Epithelial cell of proximal tubule (primary cell): Measurements from ENCODE around the gene THAP7. TPM values are rescaled to one million over a fixed set of nuclear protein-coding genes. Genes with fewer than 3 reads are reported as not detected.
A peak's percentile ranks its signal among the peaks of the same experiment; 100 is the strongest.

ENCODE experiments used
- DNase-seq: peaks from one replicate; pipeline ENCODE4 v3.0.0-alpha.2; 2011; ENCODE audit warnings: low read depth
- H3K4me3 ChIP-seq: 2 replicates; pipeline ENCODE4 v1.5.1; 2011; ENCODE audit warnings: low read depth, mild to moderate bottlenecking, low read length
- total RNA-seq: library from RNA; depleted of rRNA; stranded (reverse); fragments of >200 nt; gene quantifications from 2 replicates; pipeline ENCODE4 v1.2.3, GENCODE V29; 2015
- TF ChIP-seq, protein P1 (sequence below): conservative IDR thresholded peaks from 2 replicates; pipeline ENCODE4 v1.5.1; 2012; ENCODE audit warnings: low read depth, mild to moderate bottlenecking, low read length

The THAP7 gene
- total RNA-seq, 1 donor from 2014 or later, result 24.6 TPM

DNA sequence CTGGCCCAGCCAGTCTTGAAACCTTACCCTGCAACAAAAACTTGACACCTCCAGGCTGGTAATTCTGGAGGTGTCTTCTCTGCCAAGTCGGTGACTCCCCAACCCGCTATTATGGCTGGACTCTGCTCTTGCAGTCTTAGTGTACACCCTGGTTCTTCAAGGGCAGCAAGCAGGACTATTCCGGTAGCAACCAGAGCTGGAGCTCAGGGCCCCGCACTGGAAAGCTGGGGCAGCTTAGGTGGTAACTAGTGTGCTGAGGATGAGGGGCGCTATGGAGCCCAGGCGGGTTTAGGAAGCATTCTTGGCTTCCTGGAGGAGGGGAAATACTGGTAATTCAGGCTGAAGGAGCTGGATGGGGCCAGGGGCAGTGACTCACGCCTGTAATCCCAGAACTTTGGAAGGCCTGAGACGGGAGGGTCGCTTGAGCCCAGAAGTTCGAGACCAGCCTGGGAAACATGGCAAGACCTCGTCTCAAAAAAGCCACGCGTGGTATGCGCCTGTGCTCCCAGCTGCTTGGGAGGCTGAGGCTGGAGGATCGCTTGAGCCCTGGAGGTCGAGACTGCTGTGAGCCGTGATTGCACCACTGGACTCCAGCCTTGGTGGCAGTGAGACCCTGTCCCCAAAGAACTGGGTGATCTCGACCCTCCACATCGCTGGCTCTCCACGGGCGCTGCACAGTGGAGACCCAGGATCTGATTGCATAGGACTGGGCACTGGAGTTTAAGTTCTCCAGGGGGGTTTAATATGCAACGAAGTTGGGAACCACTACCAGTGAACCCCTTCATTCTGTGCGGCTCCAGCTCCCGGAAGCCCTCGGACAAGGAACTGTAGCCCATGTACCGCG is 45.4 kb downstream of the THAP7 start:
- DNase-seq, result no peak
- peak overlapping the region; percentile 80 for H3K4me3 ChIP-seq
- TF ChIP-seq, protein P1, sequence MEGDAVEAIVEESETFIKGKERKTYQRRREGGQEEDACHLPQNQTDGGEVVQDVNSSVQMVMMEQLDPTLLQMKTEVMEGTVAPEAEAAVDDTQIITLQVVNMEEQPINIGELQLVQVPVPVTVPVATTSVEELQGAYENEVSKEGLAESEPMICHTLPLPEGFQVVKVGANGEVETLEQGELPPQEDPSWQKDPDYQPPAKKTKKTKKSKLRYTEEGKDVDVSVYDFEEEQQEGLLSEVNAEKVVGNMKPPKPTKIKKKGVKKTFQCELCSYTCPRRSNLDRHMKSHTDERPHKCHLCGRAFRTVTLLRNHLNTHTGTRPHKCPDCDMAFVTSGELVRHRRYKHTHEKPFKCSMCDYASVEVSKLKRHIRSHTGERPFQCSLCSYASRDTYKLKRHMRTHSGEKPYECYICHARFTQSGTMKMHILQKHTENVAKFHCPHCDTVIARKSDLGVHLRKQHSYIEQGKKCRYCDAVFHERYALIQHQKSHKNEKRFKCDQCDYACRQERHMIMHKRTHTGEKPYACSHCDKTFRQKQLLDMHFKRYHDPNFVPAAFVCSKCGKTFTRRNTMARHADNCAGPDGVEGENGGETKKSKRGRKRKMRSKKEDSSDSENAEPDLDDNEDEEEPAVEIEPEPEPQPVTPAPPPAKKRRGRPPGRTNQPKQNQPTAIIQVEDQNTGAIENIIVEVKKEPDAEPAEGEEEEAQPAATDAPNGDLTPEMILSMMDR, result no peak

DNA sequence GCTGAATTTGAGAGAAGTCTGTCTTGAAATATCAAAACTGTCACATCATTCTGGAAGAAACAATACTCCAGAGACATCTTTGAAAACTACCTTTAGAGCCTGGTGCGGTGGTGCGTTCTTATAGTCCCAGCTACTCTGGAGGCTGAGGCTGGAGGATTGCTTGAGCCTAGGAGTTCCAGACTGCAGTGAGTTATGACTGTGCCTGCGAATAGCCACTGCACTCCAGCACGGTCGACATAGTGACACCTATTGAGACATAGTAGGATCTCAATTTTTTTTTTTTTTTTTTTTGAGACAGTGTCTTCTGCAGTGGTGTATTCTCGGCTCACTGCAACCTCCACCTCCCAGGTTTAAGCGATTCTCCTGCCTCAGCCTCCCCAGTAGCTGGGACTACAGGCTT is 46.4 kb downstream of the THAP7 start:
- H3K4me3 ChIP-seq, result no peak overlapping the region
- DNase-seq, result no peak
- TF ChIP-seq, protein P1, result no peak

DNA sequence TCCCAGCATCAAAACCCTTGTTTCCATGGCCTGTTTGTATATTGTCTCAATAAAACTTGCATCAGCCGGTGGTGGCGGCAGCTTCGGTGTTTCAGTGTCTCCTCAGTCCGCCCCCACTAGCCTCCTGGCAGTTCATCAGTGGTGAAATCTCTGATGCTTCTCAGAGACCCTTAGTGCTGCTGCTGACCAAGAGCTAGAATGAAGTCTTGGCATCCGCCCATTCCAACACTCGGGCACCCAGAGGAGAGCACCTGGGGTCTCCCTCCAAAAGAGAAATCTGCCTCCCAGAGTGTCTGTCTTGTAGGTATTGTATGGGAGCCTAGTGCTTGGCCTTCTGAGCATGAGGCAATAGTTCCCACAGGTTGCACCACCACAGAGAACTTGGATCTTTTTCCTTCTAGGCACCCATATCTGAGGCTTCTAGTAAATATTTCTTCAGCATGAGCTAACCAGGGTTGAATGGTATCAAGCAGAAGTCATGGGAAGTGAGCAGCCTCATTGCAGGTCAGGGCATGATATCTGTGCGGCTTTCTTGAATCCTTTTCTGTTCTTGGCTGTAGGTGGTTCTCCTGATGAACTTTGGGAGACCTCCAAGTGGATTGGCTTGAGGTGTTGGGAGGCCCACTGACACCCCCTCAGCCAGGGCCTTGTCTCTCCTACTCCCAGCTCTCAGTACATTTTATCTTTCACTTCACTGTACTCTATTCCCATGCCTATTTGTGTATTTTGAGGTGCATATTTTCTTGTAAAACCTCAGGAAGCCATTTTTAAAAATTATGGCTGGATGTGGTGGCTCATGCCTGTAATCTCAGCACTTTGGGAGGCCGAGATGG is 48.0 kb downstream of the THAP7 start:
- TF ChIP-seq, protein P1, result no peak
- H3K4me3 ChIP-seq, result no peak overlapping the region
- DNase-seq, result peak; percentile 59

DNA sequence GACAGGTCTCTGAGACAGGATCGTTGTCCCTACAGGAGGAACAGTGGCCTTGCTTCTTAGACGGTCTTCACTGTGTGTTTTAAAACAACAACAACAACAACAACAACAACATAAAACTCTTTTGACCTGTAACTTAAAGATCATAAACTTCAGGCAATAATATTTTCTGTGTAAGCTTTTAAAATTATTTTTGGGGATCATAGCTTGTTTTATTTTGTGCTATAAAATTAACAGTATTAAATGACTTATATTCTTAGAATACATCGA is 48.6 kb downstream of the THAP7 start:
- DNase-seq, result no peak
- TF ChIP-seq, protein P1, result no peak

DNA sequence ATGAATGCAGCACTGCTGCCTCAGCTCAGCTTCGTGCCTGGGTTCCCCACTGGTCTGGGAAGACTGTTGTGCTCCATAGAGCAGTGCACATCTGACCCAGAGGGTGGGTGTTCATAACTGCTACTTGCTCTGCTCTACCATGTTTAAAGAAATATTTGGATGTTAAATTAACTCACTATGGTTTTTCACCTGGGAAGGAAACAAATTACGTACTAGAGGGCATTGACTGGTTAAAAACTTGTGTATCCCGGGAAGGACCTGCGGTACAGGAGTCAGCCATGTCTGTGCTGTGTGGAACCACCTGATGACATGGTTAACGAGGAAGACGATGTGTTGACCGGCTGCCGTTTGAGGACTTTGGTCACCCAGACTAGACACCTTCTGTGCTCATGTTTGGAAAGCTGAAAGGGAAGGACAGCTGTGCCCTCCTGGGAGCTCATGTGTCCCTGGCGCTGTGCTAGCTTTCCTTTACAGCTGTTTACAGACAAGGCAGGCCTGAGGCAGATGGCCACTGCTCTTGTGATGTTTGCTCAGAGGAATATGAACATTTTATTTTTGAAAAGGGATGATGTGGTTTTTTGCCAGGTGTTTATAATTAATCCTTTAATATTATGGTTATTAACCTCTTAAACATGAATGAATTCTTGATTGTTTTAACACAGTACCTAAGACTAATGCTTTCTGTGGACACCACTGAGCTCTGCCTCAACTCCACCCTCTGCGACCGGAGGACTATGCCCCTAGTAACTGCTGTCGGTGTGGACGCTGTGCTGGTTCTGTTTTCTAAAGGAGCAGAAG is 49.2 kb downstream of the THAP7 start:
- TF ChIP-seq, protein P1, result no peak
- H3K4me3 ChIP-seq, result no peak overlapping the region
- no peak for DNase-seq

More for the DNA sequence above, 48.6 kb downstream of the THAP7 start:
- H3K4me3 ChIP-seq, result no peak overlapping the region

DNA sequence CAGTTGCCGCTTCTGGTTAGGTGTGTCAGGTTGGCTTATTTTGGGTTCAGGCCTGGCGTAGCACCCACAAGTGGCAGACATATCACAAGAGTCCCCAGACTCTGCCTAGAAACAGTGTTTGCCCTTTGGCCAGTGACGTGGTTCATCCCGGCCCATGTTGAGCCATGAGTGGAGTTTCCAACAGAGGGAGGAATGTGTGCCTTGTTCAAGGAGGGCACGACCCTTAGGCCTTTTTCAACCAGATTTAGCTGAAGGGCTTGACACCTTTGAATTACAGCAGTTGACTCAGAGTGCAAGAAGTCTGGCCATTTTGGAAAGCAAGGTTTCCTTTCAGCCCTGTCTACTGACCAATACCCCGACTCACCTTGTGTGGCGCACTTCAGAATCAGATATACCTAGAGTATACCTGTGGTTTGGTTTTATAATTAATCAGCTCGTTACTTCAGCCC is 50.0 kb downstream of the THAP7 start:
- TF ChIP-seq, protein P1, result no peak
- H3K4me3 ChIP-seq, result no peak overlapping the region
- no peak for DNase-seq
